ENCODE results near the gene ARHGDIA. TPM values are rescaled to one million over a fixed set of nuclear protein-coding genes. Genes with fewer than 3 reads are reported as not detected.

The ARHGDIA gene
- total RNA-seq, 4 donors from 2014 or later, result 282 to 475 (median 350) TPM

- Histone ChIP-seq H3K27me3 (no peaks in the 10 kb centered on the region), H3K4me1 (peaks cover 0 to 15% (median 10%) of the 10 kb centered on the region in 4 donors), H3K27ac (no peak overlapping the region), H3K9me3 (no peaks in the 10 kb centered on the region), H3K4me3 (no peak overlapping the region), H3K36me3 (peaks cover 0 to 59% (median 0%) of the 10 kb centered on the region in 3 donors)
- no peak for TF ChIP-seq CTCF (IDR thresholded peaks at IDR 0.05)
- TF ChIP-seq POLR2A (IDR thresholded peaks at IDR 0.05), result no peak
- DNase-seq, result no peak
Observed at GRCh38 chr17:81907219-81908145, 36.3 kb upstream of the ARHGDIA start.

- Histone ChIP-seq H3K27me3 (no peaks in the 10 kb centered on the region), H3K4me3 (no peak overlapping the region), H3K27ac (no peak overlapping the region), H3K4me1 (peaks cover 0 to 23% (median 14%) of the 10 kb centered on the region in 4 donors), H3K36me3 (peaks cover 0 to 51% (median 0%) of the 10 kb centered on the region in 3 donors), H3K9me3 (no peaks in the 10 kb centered on the region)
- TF ChIP-seq POLR2A (IDR thresholded peaks at IDR 0.05), result no peak
- TF ChIP-seq CTCF (IDR thresholded peaks at IDR 0.05), result no peak
- no peak for DNase-seq
Observed at GRCh38 chr17:81906476-81907218, 35.5 kb upstream of the ARHGDIA start.

- no peak overlapping the region for H3K27ac ChIP-seq
- H3K4me3 ChIP-seq, result no peak overlapping the region
- peaks cover 0 to 51% (median 0%) of the 10 kb centered on the region in 3 donors for H3K36me3 ChIP-seq
- H3K27me3 ChIP-seq, result no peaks in the 10 kb centered on the region
- no peak for DNase-seq
- no peaks in the 10 kb centered on the region for H3K9me3 ChIP-seq
- TF ChIP-seq CTCF (IDR thresholded peaks at IDR 0.05) (no peak), POLR2A (IDR thresholded peaks at IDR 0.05) (no peak)
- H3K4me1 ChIP-seq, result peaks cover 0 to 28% (median 14%) of the 10 kb centered on the region in 4 donors
Observed at GRCh38 chr17:81905993-81906392, 34.9 kb upstream of the ARHGDIA start.

- Histone ChIP-seq H3K27ac (no peak overlapping the region), H3K36me3 (peaks cover 0 to 52% (median 0%) of the 10 kb centered on the region in 3 donors)
- no peak for DNase-seq
Observed at GRCh38 chr17:81905424-81905875, 34.3 kb upstream of the ARHGDIA start.

More at GRCh38 chr17:81905424-81905875, 34.3 kb upstream of the ARHGDIA start:
- no peaks in the 10 kb centered on the region for H3K9me3 ChIP-seq
- no peak overlapping the region for H3K4me3 ChIP-seq
- H3K4me1 ChIP-seq, result peaks cover 0 to 26% (median 12%) of the 10 kb centered on the region in 4 donors
- no peak for TF ChIP-seq CTCF (IDR thresholded peaks at IDR 0.05)
- no peak for TF ChIP-seq POLR2A (IDR thresholded peaks at IDR 0.05)
- H3K27me3 ChIP-seq, result no peaks in the 10 kb centered on the region

Measured in Peyer's patch (tissue), 4 donors.